ENCODE data around the gene PHC3. TPM values are rescaled to one million over a fixed set of nuclear protein-coding genes. Genes with fewer than 3 reads are reported as not detected.

The PHC3 gene
- polyA plus RNA-seq, 1 donor (not counting 4 experiments of a cell fraction or from before 2014, with no cell fraction given) = 32.2 TPM

DNA sequence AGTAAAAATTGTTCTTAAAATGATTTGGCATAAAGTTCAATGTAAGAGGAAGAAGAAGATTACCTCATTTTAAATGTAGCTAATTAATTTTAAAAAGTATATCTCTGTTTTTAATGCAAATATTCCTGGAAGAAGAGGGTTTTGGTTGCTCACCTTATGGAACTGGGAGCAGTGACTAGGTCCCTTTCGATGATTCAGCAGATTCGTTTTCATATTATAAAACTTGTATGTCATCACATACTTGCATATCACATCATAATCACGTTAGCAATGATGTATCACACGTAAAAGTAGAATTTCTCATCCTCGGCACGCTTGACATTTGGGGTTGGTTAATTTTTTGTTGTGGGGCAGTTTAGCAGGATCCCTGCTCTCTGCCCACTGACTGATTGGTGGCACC lies 96.1 kb downstream of the PHC3 start:
- Histone ChIP-seq H3K79me2 (ENCODE audit: control insufficient read depth, insufficient read depth, low read length) (no peaks in the 10 kb centered on the region), H3K9me3 (ENCODE audit: control insufficient read depth, low read depth, low read length) (no peaks in the 10 kb centered on the region), H4K20me1 (ENCODE audit: control insufficient read depth, extremely low read depth, insufficient read depth, low read length) (no peaks in the 10 kb centered on the region), H3K27ac (ENCODE audit: control insufficient read depth, insufficient read depth, low read length) (no peak overlapping the region), H2AFZ (ENCODE audit: control insufficient read depth, low read length) (no peak overlapping the region), H3K36me3 (ENCODE audit: control insufficient read depth in 2 of 2, extremely low read depth in 1 of 2, insufficient read depth in 2 of 2, low read length in 2 of 2) (peaks cover 4 to 7% of the 10 kb centered on the region in 2 experiments), H3K9me1 (ENCODE audit: control insufficient read depth, extremely low read depth, insufficient read depth, low read length) (no peaks in the 10 kb centered on the region), H3K4me2 (ENCODE audit: control insufficient read depth, extremely low read depth, insufficient read depth, low read depth, low read length) (no peak overlapping the region), H3K9ac (ENCODE audit: control insufficient read depth, extremely low read depth, insufficient read depth, low read length) (no peak overlapping the region), H3K4me3 (ENCODE audit: control insufficient read depth in 2 of 3, extremely low read depth in 1 of 3, insufficient read depth in 2 of 3, low read depth in 1 of 3, low read length in 3 of 3) (no peak overlapping the region), H3K27me3 (ENCODE audit: control insufficient read depth, extremely low read depth, insufficient read depth, low read length) (no peaks in the 10 kb centered on the region), H3K4me1 (ENCODE audit: control insufficient read depth, extremely low read depth, insufficient read depth, low read length) (no peaks in the 10 kb centered on the region)
- dilution Hi-C loops (cut with MboI; ENCODE audit: extremely low pct_ligation_motif_present, low sequenced_read_pairs) = no loop called here
- TF ChIP-seq EZH2 (IDR thresholded peaks at IDR 0.05; ENCODE audit: low read length) = no peak
- TF ChIP-seq, protein P1, sequence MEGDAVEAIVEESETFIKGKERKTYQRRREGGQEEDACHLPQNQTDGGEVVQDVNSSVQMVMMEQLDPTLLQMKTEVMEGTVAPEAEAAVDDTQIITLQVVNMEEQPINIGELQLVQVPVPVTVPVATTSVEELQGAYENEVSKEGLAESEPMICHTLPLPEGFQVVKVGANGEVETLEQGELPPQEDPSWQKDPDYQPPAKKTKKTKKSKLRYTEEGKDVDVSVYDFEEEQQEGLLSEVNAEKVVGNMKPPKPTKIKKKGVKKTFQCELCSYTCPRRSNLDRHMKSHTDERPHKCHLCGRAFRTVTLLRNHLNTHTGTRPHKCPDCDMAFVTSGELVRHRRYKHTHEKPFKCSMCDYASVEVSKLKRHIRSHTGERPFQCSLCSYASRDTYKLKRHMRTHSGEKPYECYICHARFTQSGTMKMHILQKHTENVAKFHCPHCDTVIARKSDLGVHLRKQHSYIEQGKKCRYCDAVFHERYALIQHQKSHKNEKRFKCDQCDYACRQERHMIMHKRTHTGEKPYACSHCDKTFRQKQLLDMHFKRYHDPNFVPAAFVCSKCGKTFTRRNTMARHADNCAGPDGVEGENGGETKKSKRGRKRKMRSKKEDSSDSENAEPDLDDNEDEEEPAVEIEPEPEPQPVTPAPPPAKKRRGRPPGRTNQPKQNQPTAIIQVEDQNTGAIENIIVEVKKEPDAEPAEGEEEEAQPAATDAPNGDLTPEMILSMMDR (optimal IDR thresholded peaks at IDR 0.05 in 1 of 3, IDR thresholded peaks at IDR 0.05 in 1 of 3, conservative IDR thresholded peaks at IDR 0.05 in 1 of 3; ENCODE audit: extremely low read depth in 1 of 3, insufficient read depth in 2 of 3, low read length in 3 of 3) = no peak
- FAIRE-seq (no peak), DNase-seq (ENCODE audit: low read depth, low spot score) (no peak)

DNA sequence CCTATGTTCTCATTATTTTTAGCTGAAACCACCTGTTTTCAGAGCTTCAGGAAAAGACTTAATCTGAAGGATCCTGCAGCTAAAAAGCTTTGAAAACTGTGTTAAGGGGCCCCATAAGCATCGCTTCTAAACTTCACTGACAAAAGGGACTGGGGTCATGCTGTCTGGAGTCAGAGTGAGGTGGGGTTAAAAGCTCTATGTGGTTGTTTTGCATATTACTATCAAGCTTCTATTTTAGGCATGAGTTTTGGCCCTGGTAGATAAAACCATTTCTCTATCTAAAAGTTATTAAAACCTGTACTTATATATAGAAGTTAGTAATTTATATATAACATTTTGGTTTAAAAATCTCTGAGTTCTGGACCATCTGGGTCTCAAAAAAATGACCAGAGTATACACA lies 98.2 kb downstream of the PHC3 start:
- H3K79me2 ChIP-seq (ENCODE audit: control insufficient read depth, insufficient read depth, low read length) = no peaks in the 10 kb centered on the region
- no peak overlapping the region for H3K4me2 ChIP-seq (ENCODE audit: control insufficient read depth, extremely low read depth, insufficient read depth, low read depth, low read length)
- FAIRE-seq (no peak), DNase-seq (ENCODE audit: low read depth, low spot score) (no peak)
- H3K27ac ChIP-seq (ENCODE audit: control insufficient read depth, insufficient read depth, low read length) = no peak overlapping the region
- H3K27me3 ChIP-seq (ENCODE audit: control insufficient read depth, extremely low read depth, insufficient read depth, low read length) = no peaks in the 10 kb centered on the region
- no peak overlapping the region for H3K9ac ChIP-seq (ENCODE audit: control insufficient read depth, extremely low read depth, insufficient read depth, low read length)
- H3K36me3 ChIP-seq (ENCODE audit: control insufficient read depth in 2 of 2, extremely low read depth in 1 of 2, insufficient read depth in 2 of 2, low read length in 2 of 2) = peaks cover 4 to 7% of the 10 kb centered on the region in 2 experiments
- H4K20me1 ChIP-seq (ENCODE audit: control insufficient read depth, extremely low read depth, insufficient read depth, low read length) = no peaks in the 10 kb centered on the region
- H3K4me1 ChIP-seq (ENCODE audit: control insufficient read depth, extremely low read depth, insufficient read depth, low read length) = no peaks in the 10 kb centered on the region
- H2AFZ ChIP-seq (ENCODE audit: control insufficient read depth, low read length) = no peak overlapping the region
- no peak overlapping the region for H3K4me3 ChIP-seq (ENCODE audit: control insufficient read depth in 2 of 3, extremely low read depth in 1 of 3, insufficient read depth in 2 of 3, low read depth in 1 of 3, low read length in 3 of 3)
- no peaks in the 10 kb centered on the region for H3K9me1 ChIP-seq (ENCODE audit: control insufficient read depth, extremely low read depth, insufficient read depth, low read length)
- dilution Hi-C loops (cut with MboI; ENCODE audit: extremely low pct_ligation_motif_present, low sequenced_read_pairs) = no loop called here
- no peaks in the 10 kb centered on the region for H3K9me3 ChIP-seq (ENCODE audit: control insufficient read depth, low read depth, low read length)
- TF ChIP-seq, protein P1 (optimal IDR thresholded peaks at IDR 0.05 in 1 of 3, IDR thresholded peaks at IDR 0.05 in 1 of 3, conservative IDR thresholded peaks at IDR 0.05 in 1 of 3; ENCODE audit: extremely low read depth in 1 of 3, insufficient read depth in 2 of 3, low read length in 3 of 3) = no peak
- TF ChIP-seq EZH2 (IDR thresholded peaks at IDR 0.05; ENCODE audit: low read length) = no peak

Measured in keratinocyte (primary cell).